CD4-positive, alpha-beta T cell treated with Interleukin-6 at 100 ng/mL for 8 hours (primary cell): Measurements from ENCODE around the gene ITGA11.
A peak's percentile ranks its signal among the peaks of the same experiment; 100 is the strongest.

Experiments
- DNase-seq: peaks from one replicate; pipeline ENCODE4 v3.0.0-alpha.2; 2020; ENCODE audit warnings: mixed read lengths, low spot score

ITGA11 gene

GRCh38 chr15:68265081-68265480 lies 166.9 kb downstream of the ITGA11 start:
- no peak for DNase-seq

GRCh38 chr15:68264282-68264681 lies 167.7 kb downstream of the ITGA11 start:
- DNase-seq: no peak

- DNase-seq: no peak
Observed at GRCh38 chr15:68262514-68263356, 169.2 kb downstream of the ITGA11 start.

DNA sequence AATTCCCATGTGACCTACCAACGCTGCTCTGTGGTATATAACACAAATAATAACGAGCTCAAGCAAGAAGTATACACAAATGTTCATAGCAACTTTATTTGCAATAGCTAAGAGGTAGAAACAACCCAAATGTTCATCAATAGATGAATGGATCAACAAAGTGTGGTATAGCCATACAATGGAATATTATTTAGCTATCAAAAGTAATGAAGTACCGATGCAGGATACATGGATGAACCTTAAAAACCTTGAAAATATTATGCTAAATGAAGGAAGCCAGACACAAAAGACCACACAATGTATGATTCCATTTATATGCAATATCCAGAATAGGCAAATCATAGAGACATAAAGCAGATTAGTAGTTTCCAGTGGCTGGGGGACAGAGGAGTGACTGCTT lies 170.0 kb downstream of the ITGA11 start:
- no peak for DNase-seq

GRCh38 chr15:68261241-68261640 lies 170.7 kb downstream of the ITGA11 start:
- DNase-seq: no peak

GRCh38 chr15:68259883-68260282 lies 172.1 kb downstream of the ITGA11 start:
- no peak for DNase-seq

DNA sequence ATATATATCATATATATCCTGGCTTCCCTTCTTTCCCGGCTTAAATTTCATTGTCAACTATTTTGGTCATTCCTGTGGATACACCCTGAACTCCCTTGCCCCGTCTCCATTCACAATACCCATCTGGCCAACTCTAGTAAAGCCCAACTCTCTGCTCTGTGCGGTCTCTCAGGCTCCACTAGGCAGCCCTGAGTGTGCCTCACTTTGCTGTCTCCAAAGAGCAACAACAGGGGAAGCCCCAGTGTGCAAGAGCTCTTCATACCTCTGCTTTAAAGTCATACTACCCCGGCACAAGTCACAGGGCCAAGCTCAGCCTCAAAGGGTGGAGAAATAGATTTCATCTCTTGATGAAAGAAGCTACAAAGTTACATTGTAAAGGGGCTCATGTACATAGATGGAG lies 173.3 kb downstream of the ITGA11 start:
- peak; percentile 8 for DNase-seq

GRCh38 chr15:68256675-68257450 lies 175.1 kb downstream of the ITGA11 start:
- DNase-seq: peak; percentile 72

DNA sequence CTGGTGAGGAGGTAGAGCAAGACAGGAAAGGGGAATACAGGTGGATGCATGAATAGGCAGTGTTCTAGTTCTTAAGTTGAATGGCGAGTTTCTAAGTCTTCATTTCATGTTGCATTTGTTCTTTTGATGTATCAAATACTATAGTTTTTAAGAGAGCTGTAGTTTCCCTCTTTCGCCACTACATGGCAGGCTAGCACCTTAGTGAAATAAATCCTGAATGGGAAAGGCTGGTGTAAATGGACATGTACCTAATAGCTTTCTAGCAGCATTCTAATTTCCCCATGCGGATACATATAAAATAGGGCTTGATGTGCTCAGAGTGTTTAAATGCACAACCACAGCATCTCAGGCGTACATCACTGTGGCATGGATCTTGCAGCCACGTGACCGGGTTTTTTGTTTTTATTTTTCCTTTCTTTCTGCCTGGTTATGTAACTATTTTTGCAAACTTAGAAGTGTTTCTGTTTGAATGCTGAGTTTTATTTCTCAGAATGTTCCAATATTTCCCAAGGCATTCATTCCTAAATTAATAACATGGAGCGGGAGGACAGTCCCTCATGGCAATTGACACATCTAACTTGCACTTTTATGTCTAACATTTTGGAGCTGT lies 178.9 kb downstream of the ITGA11 start:
- DNase-seq: peak; percentile 54

- no peak for DNase-seq
Observed at GRCh38 chr15:68249058-68249713, 182.8 kb downstream of the ITGA11 start.
